Activated T-helper 1 cell treated with Interleukin-2 at 50 U/mL for 16 hours (primary cell): Measurements from ENCODE around the gene ARID1B.

Source experiments
- DNase-seq: peaks from one replicate; pipeline ENCODE4 v3.0.0-alpha.2; 2020; ENCODE audit warnings: low read depth

Gene ARID1B

DNA sequence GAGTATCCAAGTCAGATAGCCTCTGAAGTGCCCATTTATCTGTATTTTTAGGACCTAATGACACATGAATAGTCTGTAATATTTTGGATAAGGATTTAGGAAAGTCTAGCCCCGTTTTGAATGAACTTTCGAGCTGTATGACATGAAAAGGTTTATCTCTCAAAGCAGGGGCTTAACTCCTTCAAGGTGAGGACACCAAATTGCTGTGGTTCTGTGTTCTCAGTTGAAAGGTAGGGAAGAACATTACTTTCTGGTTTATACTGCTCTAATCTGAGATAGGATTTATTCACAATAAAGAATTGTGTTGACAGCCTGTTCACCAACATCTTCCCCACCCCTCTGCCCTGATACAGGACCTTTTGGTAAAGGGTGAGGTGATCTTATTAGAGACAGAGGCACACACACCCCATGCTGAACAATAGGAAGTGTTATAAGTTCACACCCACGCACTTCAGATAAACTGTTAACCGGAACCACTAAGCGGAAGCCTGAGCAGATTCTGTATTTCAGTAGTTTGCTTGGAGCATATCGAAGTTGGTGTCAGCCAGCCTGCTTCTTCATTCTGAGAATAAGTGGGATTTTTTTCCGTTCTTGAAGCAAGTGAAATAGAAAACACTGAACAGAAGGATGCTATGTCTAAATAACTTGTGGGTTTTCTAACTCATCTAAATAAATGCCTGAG is 322.9 kb downstream of the ARID1B start:
- no peak for DNase-seq

DNA sequence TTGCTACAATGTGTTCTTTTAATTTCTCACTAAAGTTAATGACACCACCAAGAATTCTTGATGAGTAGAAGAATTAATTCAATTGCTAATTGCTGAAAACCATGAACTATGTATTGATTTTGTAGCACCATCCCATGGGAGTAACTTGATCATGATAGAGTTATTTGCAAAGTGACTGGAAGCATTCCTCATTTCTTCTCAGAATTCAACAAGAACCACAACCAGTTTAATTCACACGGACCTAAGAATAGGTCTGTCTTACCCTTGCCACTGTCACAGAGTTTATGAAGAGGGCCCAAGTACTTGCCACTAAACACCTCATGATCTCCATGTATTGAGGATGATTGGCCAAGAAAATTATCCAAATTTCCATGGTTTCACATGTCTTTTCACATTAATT is 324.0 kb downstream of the ARID1B start:
- no peak for DNase-seq

DNA sequence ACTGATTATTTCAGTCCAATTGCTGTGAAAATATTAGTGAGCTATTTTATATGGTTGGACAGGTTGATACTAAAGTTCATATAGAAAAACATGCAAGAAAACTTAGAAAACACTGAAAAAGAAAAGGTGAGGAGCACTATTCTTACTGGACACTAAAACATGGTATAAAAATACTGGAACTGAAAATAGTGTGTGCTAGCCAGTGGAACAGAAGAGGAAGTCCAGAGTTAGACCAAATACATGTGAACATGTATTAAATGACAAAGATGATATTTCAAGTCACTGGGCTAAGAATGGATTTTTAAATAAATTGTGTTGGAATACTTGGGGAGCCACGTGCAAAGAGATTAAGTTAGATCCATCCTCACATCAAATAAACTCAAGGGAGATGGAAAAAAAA is 327.6 kb downstream of the ARID1B start:
- no peak for DNase-seq

DNA sequence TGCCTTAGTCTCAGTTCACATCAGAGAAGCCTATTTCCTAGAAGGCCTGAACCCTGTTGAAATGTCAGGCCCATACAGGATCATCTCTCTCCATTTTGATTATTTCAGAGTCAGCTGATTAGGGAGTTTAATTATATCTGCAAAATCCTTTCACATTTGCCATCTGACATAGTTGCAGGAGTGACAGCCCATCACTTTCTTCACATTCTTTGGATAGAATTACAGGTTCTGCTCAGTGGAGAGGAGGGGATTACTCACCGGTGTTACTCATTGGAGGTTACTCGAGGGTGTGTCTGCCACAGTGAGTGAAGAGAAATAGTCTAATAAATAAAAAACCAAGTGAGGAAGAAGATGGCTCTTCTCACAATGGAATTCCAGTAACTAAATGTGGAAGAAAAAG is 329.3 kb downstream of the ARID1B start:
- no peak for DNase-seq

DNA sequence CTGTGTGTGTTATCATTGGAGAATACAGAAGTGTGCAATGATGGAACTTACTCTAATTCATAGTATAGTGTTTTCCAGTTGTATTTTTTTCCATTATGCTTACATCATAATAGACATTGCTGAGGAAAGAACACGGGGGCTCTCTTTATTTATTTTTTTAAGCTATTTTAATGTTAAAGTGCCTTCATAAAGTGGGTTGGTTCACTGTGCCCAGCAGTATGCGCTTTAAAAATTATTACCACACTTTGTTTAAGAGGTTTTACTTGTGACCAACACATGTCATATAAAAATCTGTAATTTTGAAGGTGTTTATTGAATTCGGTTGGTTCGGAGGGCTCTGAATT is 330.4 kb downstream of the ARID1B start:
- DNase-seq = no peak

DNA sequence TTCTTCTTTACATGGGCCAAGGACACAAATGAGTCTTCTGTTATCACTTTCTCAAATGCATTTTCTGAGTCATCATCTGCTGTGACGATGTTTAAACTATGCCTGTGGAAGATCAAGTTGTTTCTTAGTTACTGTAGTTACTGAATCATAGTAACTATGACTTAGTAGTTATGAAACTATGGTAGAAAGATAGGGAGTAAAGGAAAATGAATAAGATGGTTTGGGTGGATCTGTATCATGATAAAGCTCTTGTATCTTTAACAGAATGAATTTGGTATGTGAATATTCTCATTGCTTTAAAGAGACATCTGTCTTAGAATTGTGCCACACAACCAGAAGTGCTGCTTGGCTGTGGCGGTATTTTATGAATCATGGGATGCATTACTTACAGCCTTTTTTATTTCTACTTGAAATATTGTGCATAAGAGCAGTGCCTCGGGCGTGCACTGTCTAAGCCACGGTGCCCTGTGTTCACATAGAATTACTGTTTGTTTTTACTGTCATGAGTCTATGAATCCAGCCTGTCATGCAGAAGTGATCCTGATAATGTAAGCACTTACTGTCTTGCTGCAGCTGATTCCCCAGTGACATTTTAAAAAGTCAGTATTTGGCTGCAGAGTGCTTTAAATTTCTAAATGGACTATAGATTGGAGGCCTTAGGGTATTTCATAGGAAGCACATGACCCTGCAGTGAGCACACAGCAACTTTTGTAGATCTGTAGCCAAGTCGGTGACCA is 330.9 kb downstream of the ARID1B start:
- DNase-seq = no peak

DNA sequence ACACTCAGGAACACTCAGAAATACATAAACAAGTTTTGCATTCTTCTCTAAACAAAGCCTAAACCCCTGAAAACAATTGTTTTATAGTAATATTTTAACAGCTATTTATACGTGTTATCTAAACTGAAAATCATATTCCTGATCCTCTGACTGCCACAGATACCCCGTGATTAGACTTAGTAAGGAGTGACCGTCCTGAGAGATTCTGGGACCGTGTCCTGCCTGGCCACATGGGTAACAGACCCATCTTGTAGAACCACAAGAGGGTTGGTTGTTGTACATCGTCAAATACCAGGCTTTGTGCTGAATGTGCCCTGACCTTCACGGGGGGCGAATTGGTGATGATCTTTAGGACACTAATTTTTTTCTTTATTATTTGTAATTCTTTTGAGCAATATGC is 331.7 kb downstream of the ARID1B start:
- DNase-seq = no peak

DNA sequence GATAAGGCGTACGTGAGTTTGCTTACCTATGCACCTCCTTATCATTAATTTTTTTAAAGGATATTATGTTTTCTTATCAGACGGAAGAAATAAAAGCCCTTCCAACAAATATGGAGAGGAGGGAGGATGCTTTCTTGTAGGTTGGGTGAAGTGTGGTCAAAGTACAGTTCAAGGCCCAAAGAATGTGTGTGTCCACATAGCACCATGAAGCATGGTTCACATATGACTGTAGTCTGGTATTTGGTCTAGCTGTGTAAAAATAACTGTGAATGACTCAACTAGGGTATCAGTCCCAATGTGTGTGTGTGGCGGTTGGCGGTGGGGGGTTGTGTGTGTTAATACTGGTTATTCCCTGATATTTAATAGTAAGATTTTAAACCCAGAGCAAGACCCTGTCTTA is 333.4 kb downstream of the ARID1B start:
- no peak for DNase-seq

DNA sequence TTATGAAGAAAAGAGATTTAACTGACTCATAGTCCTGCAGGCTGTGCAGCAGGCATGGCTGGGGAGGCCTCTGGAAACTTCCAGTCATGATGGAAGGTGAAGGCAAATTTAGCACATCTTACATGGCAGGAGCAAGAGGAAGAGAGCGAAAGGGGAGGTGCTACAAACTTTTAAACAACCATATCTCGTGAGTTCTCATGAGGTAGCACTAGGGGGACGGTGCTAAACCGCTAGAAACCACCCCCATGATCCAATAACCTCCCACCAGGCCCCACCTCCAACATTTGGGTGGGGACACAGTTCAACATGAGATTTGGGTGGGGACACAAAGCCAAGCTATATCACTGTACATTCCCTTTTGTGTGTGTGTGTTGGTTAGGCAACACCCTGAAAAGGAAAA is 336.2 kb downstream of the ARID1B start:
- DNase-seq = no peak

DNA sequence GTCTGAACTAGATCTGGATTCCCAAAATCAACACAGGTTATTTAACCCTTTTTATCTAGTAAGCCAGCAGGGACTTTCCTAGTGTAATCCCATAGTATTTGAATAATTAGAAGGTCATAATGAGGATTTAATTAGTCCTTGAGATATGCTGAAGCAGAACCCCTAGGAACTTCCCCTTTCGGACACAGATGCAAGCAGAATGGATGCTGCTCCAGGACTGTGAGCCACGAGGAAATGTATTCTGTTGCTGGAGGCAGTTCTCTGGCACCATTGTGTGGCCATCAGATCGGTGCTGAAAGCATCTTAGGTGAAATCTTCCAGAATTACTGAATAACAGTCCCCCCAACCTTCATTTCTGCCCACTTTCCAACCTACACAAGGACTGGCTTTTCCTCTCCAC is 339.2 kb downstream of the ARID1B start:
- no peak for DNase-seq

DNA sequence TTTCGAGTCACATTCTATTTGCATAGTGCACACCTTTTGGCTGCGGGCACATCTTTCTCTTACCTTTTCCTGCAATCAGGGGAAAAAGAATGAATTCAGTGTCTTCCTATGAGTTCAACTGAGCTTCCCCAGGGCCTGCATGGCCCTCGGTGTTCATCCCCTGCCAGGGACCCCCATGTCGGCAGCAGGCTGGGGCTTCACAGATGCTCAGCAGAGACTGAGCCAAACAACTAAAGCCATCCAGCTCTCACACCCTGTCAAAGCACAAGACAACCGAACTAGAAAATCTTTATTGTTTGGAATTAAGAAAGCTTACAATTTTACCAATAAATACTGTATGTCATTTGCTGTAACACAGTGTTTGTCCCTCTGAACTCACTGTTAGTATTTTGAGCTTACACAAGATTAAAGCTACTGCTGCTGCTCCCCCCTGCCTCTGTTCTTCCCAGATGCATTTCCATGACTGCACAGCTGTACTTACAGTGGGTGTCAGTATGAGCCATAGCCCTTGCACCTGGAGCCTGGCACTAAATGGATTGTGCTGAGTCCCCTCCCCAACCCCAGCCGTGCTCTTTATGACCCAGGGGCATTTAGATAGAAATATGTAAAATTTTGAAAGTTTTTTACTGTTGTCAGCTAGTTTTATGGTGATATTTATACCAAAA is 340.4 kb downstream of the ARID1B start:
- no peak for DNase-seq

DNA sequence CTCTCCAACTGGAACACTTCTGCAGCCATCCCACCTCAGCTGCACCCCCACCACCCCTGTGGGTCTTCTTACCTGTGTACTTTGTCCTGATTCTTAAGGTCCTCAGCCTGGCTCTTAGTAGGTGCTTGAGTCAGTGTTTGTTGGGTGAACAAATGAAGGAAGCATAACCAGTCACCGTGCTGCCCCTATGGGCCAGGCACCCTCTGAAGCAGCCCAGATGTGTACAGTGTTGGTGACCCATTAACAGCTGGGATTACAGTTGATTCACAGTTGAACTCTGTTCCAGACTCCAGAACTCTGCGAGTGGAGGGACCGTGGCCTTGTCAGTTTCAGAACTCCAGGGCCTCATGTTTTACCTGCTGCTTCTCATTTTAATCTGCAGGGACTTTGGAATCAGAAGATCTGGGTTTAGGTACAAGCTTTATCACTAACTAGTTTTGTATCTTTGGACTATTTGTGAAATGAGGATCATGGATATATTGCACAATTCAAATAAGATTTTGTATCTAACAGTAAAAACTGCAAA is 342.4 kb downstream of the ARID1B start:
- DNase-seq = no peak

DNA sequence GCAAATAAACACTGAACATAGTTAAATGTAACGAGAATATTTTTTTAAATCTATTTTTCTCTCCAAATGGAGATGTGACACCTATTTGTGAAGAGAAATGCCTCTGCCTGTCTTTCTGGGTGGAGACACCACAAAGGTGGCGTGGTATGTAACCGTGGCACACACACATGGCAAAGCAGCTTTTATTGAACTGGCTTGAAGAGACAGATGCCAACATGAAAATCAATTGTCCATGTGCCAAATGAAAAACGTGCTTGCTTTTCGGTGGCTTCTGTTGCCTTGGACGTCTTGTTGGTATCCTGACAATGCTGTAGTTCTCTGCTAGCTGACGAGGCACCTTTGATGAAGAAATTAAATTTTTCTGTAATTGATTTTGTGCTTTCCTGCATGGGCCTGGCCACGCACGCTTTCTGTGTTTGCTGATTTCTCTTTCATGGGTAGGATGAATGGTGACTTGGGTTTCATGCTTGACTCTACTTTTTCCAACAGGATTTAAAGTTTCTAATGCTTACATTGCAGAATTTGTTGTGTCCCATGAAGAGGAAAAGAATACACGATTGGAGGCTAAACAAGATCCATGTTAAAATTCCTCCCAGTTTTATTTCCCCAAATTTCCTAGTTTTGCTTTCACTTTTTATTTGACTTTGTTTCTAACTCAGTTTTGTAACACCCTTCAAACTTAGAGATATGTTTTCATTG is 343.5 kb downstream of the ARID1B start:
- DNase-seq = no peak

DNA sequence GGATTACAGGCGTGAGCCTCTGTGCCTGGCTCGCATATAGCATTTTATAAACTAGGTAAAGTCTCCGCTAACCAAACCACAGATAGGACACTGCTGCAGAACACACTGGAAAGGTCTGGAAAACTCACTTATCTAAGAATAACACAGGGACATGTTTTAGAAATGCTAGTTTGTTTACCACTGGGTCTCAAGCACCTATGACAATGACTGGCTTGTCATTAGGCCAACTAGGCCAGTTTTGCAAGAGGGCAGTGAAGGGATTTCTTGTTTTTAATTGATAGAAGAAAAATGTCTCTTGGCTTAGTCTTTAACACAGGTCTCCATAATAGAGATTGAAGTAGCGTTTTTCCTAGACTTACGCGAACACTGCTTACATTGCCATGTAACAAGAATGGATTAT is 344.7 kb downstream of the ARID1B start:
- no peak for DNase-seq

DNA sequence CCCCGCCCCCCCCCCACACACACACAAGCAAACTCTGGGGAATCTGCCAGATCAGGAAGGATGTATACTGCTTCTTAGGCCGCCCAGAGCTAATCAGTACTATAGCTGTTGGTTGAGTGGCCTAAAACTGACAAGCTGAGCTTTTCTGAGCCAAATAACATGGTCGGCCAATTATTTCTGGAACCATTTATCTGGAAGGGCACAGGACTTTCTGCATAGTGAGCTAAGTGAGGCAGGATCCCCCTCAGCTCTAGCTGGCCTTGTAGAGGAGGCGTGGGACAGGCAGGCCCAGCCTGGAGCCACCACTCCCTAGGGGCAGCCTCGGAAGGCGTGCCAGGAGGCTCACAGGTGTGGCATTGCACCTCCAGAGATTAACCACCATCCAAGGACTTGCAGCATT is 346.1 kb downstream of the ARID1B start:
- no peak for DNase-seq

DNA sequence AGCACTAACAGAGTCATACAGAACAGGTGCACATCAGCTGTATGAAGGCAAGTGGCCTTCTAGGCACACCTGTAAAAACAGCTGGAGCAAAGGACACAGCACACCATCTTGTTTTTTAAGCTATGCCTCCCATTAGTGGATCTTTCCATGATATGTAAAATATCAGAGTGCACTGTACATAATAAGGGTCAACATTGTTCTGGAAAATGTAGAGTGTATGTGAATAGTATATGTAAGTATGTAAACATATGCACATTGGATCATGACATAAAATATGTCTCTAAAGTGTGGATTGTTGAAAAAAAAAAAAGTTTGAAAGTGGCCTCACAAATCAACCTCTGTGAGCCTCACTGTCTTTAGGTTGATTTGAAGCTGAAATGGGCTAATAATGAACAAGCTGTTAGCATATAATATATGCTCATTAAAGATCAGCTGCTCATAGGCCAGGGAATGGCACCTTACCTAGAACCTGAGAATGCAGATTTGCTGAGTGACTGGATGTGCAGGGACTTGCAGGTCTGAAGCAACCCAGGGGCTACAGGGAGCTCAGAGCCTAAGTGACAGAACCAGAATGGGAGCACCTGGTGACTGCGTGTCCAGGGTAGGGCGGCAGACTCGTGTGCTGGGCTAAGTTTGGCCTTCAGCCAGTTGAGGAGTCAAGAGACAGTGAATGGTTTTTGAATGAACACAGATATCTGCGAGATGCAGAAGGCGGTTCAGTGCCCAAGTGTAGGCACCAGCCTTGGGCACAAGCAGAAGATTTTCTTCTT is 347.5 kb downstream of the ARID1B start:
- DNase-seq = no peak

DNA sequence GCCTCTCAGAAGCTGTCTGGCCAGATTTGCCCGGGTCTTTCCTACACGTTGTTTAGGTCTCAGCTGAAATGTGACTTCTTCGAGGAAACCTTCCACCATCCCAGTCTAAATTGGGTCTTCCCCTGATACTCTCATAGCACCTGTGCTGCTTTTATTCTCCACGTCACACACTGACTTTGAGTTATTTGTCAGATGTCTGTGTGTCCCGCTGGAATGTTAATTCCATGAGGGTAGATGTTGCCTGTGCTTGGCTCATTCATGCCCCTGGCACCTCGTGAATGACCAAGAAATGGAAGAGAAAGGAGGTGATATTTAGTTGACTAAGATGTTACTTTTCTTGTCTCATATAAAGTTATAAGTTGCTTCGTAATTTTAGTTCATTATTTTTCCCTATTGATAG is 348.4 kb downstream of the ARID1B start:
- DNase-seq = no peak

DNA sequence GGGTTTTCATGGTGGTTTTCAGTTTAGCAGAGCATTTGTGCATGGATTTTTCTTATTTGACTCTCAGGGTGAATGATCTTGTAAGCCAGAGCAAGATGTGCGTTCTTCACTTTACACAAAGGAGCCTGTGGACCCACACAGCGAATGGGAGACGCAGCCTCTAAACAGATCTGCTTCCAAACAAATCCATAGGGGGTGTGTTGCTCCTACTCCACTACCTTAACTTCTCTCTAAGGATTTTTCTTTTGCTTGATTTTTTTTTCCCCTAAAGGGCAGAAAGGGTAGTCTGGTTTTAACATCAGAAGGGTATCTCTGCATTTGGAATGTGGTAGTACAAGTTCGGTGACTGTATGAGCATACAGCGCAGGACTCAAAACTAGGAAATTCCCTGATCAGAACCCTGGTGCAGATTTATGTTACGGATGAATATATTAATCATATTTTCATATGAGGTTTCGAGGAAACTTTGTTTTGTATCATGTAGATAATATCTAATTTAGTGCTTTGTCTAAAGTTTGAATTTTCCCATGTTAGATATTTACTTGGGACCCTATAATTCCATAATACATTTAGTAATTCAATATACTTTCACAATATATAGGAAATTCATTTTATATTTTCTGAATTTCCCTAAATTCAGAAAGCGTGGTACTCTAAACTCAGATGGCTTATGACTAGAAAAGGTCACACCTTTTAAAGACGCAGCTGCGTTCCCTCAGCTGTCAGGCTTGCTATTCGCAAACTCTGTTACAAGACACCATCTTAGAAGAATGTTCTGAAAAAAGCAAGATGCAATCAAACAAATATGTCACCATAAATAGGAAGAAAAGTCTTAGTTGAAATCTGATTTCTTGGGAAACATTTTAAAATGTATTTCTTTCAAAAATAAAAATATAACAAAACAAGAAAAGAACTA is 349.3 kb downstream of the ARID1B start:
- no peak for DNase-seq

DNA sequence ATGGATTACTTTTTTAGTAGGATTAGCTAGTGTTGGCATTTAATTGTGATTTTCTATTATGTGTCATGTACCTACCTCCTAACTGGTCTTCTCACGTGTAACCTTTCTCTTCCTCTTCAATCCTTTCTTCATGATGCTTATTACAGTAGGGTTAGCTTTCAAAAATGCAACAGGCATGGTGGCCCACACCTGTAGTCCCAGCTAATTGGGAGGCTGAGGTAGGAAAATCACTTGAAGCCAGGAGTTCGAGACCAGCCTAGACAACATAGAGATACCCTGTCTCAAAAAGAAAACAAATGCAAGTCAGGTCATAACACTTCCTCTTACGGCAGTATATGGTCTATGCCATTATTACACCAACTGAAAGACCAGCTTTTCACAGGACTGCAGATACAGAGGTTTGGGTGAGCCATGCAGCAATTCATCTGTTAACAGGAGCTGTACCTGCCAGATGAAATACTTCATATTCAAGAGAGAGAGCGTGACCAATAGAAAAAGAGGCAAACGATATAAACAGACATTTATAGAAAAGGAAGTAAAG is 351.1 kb downstream of the ARID1B start:
- no peak for DNase-seq

DNA sequence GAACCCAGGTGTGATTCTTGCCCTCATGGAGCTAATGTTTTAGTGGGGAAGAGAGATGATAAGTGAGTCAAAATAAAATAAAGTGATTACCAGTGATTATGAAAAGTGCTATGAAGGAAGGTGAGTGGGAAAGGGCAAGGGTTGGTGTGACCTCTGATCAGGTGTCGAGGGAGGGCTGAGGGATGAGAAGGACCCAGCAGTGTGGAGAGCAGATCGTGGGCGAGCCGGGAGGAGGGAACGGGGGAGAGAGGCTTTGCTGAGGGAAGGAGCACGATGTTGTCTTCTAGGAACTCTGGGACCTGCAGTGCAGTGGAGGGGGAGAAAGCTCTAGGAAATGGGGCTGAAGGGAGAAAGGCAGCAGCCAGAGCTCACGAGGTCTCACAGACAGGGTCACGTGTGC is 354.1 kb downstream of the ARID1B start:
- DNase-seq = no peak

DNA sequence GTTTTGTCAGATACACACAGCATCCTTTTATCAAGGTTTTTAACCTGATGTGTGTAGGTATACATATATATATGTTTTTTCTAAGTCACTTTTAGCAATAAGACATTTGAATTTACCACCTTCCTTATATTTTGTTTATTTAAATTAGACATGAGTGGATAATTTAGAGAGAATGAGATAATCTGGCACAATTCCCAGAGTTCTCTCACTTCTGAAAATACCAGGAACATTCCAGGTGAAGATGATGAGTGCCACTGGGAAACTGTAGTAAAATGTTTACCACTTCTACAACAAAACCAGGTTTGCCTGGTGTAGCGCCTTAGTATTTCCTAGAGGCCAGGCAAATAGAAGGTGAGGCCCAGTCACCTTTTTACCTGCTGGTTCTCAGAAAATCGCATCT is 356.7 kb downstream of the ARID1B start:
- DNase-seq = no peak
